ENCODE measurements around the gene OLIG2.
A peak's percentile ranks its signal among the peaks of the same experiment; 100 is the strongest.

DNA sequence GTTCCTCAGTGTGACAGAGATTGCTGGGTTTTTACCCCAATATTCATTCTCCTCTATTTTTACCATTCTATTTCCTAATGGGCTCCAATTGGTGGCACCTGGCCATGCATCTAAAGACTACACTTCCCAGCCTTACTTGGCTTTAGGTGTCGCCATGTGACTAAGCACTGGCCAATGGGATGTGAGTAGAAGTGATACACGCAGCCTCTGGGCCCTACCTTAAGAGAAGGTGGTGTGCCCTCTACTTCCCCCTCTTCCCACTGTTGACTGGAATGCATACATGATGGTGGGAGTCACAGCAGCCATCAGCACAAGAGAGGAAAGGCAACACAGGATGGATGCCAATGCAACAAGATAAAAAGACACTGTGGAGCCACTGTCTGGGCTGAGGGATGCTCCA is 11.4 kb upstream of the OLIG2 start:
- TF ChIP-seq EP300 (IDR thresholded peaks at IDR 0.05; ENCODE audit: borderline replicate concordance): no peak
- no peak for TF ChIP-seq FOXM1 (IDR thresholded peaks at IDR 0.05; ENCODE audit: borderline replicate concordance, low read depth)
- TF ChIP-seq TCF12 (IDR thresholded peaks at IDR 0.05; ENCODE audit: low read depth): no peak
- TF ChIP-seq, protein P1, sequence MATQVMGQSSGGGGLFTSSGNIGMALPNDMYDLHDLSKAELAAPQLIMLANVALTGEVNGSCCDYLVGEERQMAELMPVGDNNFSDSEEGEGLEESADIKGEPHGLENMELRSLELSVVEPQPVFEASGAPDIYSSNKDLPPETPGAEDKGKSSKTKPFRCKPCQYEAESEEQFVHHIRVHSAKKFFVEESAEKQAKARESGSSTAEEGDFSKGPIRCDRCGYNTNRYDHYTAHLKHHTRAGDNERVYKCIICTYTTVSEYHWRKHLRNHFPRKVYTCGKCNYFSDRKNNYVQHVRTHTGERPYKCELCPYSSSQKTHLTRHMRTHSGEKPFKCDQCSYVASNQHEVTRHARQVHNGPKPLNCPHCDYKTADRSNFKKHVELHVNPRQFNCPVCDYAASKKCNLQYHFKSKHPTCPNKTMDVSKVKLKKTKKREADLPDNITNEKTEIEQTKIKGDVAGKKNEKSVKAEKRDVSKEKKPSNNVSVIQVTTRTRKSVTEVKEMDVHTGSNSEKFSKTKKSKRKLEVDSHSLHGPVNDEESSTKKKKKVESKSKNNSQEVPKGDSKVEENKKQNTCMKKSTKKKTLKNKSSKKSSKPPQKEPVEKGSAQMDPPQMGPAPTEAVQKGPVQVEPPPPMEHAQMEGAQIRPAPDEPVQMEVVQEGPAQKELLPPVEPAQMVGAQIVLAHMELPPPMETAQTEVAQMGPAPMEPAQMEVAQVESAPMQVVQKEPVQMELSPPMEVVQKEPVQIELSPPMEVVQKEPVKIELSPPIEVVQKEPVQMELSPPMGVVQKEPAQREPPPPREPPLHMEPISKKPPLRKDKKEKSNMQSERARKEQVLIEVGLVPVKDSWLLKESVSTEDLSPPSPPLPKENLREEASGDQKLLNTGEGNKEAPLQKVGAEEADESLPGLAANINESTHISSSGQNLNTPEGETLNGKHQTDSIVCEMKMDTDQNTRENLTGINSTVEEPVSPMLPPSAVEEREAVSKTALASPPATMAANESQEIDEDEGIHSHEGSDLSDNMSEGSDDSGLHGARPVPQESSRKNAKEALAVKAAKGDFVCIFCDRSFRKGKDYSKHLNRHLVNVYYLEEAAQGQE (IDR thresholded peaks at IDR 0.05; ENCODE audit: low read depth): no peak
- TF ChIP-seq RAD21 (IDR thresholded peaks at IDR 0.05; ENCODE audit: low read depth): no peak
- no peak for TF ChIP-seq EGR1 (IDR thresholded peaks at IDR 0.05)
- no peak for TF ChIP-seq YY1 (IDR thresholded peaks at IDR 0.05; ENCODE audit: low read depth)
- TF ChIP-seq, protein P2, sequence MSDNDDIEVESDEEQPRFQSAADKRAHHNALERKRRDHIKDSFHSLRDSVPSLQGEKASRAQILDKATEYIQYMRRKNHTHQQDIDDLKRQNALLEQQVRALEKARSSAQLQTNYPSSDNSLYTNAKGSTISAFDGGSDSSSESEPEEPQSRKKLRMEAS (IDR thresholded peaks at IDR 0.05): no peak
- no peak for TF ChIP-seq CEBPB (IDR thresholded peaks at IDR 0.05)
- TF ChIP-seq CREB1 (IDR thresholded peaks at IDR 0.05; ENCODE audit: low read depth): no peak
- TF ChIP-seq ZBTB7A (IDR thresholded peaks at IDR 0.05; ENCODE audit: low read depth): no peak
- no peak for TF ChIP-seq NFIC (IDR thresholded peaks at IDR 0.05)
- no peak for TF ChIP-seq TAF1 (IDR thresholded peaks at IDR 0.05; ENCODE audit: low read depth)
- TF ChIP-seq, protein P3, sequence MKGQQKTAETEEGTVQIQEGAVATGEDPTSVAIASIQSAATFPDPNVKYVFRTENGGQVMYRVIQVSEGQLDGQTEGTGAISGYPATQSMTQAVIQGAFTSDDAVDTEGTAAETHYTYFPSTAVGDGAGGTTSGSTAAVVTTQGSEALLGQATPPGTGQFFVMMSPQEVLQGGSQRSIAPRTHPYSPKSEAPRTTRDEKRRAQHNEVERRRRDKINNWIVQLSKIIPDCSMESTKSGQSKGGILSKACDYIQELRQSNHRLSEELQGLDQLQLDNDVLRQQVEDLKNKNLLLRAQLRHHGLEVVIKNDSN (IDR thresholded peaks at IDR 0.05): peak; percentile 21; the same call in 1 of the 2 replicates

All from Ishikawa (cell line).